Cardiac muscle cell (in vitro differentiated cells and primary cell): ENCODE data around the gene VPS13C. TPM values are rescaled to one million over a fixed set of nuclear protein-coding genes. Genes with fewer than 3 reads are reported as not detected.
A peak's percentile ranks its signal among the peaks of the same experiment; 100 is the strongest.

Experiments used
- DNase-seq, 2 donors: peaks; one replicate each; pipeline versions ENCODE4 v3.0.0 to v3.0.0-alpha.2; 2010 to 2017; ENCODE audit warnings: low read depth in 1 of 2, low spot score in 1 of 2
- H3K27ac ChIP-seq: fragments of 200-600 bp; sonication (generic); 2 replicates; pipeline ENCODE4 v1.5.1; 2016
- H3K27me3 ChIP-seq: fragments of 200-600 bp; sonication (generic); 2 replicates; pipeline ENCODE4 v1.6.0; 2016; ENCODE audit warnings: control low read depth
- H3K36me3 ChIP-seq: fragments of 200-600 bp; sonication (generic); 2 replicates; pipeline ENCODE4 v1.5.1; 2016; ENCODE audit warnings: control low read depth
- H3K4me1 ChIP-seq: fragments of 200-600 bp; sonication (generic); 2 replicates; pipeline ENCODE4 v1.8.1; 2017; ENCODE audit warnings: low read depth, mild to moderate bottlenecking, mixed run types
- H3K4me3 ChIP-seq: fragments of 200-600 bp; sonication (generic); 2 replicates; pipeline ENCODE4 v1.5.1; 2016; ENCODE audit warnings: mild to moderate bottlenecking
- H3K9me3 ChIP-seq: fragments of 200-600 bp; sonication (generic); 2 replicates; pipeline ENCODE4 v1.5.1; 2017; ENCODE audit warnings: low read depth, mild to moderate bottlenecking, control low read depth
- polyA plus RNA-seq: library from polyadenylated mRNA; unstranded; fragments of >200 nt; fragmentation: Nextera tagmentation; extraction: Ambion mirVana; gene quantifications from 2 replicates; pipeline ENCODE4 v1.2.1, GENCODE V29; 2016
- total RNA-seq: library from RNA; depleted of rRNA; stranded (reverse); fragments of >200 nt; gene quantifications from 2 replicates; pipeline ENCODE4 v1.2.3, GENCODE V29; 2016
- TF ChIP-seq, protein P1 (sequence below): IDR thresholded peaks from 2 replicates; pipeline ENCODE4 v1.5.1; 2012; ENCODE audit warnings: low read depth, mild to moderate bottlenecking, low read length

VPS13C gene
- total and polyA plus RNA-seq, 2 experiments from 2014 or later, result 4.5 to 31.8 TPM

DNA sequence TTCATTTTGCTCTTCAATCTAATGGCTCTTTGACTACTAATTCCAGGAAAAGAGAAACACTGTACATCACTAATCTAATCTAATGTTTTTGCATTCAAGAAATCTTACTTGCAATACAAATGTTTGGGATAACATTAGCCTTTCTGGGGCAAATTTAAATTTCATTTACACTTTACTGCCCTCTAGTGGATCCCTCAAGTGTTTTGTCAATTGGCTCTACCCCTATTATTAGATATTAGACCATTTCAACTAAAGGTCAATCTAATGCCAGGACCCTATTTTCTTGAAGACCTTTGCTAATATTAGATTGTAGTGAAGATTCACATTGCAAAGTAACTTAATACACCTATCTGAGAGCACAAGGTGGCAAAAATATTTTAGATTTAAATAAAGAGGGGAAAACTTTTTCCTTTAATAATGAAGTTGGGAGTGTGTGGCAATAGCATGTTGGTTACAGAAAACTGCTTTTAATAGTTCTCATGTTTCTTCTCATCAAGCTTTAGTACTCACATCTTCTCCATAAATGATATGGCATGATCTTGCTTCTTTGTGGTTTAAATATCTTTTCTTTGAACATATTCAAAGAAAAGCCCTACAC, 11.6 kb upstream of the VPS13C start:
- peak; percentile 53 to 69 for DNase-seq
- no peaks in the 10 kb centered on the region for H3K36me3 ChIP-seq
- TF ChIP-seq, protein P1, sequence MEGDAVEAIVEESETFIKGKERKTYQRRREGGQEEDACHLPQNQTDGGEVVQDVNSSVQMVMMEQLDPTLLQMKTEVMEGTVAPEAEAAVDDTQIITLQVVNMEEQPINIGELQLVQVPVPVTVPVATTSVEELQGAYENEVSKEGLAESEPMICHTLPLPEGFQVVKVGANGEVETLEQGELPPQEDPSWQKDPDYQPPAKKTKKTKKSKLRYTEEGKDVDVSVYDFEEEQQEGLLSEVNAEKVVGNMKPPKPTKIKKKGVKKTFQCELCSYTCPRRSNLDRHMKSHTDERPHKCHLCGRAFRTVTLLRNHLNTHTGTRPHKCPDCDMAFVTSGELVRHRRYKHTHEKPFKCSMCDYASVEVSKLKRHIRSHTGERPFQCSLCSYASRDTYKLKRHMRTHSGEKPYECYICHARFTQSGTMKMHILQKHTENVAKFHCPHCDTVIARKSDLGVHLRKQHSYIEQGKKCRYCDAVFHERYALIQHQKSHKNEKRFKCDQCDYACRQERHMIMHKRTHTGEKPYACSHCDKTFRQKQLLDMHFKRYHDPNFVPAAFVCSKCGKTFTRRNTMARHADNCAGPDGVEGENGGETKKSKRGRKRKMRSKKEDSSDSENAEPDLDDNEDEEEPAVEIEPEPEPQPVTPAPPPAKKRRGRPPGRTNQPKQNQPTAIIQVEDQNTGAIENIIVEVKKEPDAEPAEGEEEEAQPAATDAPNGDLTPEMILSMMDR, result peak; percentile 57
- H3K9me3 ChIP-seq, result no peaks in the 10 kb centered on the region
- peaks cover 40% of the 10 kb centered on the region for H3K27me3 ChIP-seq
- no peak overlapping the region for H3K4me3 ChIP-seq
- H3K4me1 ChIP-seq, result no peaks in the 10 kb centered on the region
- no peak overlapping the region for H3K27ac ChIP-seq

DNA sequence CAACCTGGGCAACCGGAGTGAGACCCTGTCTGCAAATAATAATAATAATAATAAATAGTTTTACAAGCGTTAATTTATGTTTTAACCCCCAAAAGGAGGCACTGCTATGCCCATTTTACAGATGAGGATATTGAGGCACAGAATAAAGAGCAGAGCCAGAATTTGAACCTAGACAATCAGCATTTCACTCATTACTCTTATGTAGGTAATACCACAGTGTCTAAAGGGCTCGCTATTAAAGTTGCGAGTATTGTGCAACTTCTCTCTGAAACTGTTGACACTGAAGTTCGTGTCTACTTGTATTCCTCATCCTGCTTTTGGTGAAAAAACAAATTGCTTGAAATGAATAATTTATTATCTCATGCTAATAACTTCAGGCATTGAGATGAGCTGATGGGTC, 9.3 kb upstream of the VPS13C start:
- Histone ChIP-seq H3K36me3 (no peaks in the 10 kb centered on the region), H3K4me1 (no peaks in the 10 kb centered on the region), H3K27me3 (peaks cover 63% of the 10 kb centered on the region), H3K9me3 (no peaks in the 10 kb centered on the region), H3K4me3 (no peak overlapping the region), H3K27ac (no peak overlapping the region)
- TF ChIP-seq, protein P1, result no peak
- no peak for DNase-seq

DNA sequence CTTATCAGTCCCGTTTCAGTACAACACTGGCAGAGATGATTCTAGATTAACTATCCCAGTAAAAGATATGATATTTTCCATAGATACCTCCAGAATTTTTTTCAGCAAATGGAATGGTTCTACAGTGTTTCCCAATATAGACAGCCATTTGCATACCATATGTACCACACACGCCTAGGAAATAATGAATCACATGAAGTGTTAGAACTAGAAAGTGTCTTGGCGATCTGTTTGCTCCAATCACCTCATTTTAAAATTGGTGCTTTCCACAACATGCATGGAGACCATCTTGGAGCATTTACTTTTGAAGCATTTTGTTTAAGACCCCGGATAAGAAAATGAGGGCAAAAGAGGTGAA, 8.5 kb upstream of the VPS13C start:
- H3K9me3 ChIP-seq, result no peaks in the 10 kb centered on the region
- H3K36me3 ChIP-seq, result no peaks in the 10 kb centered on the region
- DNase-seq, result peak in 1 of 2 donors; percentile 40
- H3K27me3 ChIP-seq, result peaks cover 70% of the 10 kb centered on the region
- H3K4me1 ChIP-seq, result no peaks in the 10 kb centered on the region
- TF ChIP-seq, protein P1, result no peak
- peak overlapping the region; percentile 20 for H3K4me3 ChIP-seq
- no peak overlapping the region for H3K27ac ChIP-seq

DNA sequence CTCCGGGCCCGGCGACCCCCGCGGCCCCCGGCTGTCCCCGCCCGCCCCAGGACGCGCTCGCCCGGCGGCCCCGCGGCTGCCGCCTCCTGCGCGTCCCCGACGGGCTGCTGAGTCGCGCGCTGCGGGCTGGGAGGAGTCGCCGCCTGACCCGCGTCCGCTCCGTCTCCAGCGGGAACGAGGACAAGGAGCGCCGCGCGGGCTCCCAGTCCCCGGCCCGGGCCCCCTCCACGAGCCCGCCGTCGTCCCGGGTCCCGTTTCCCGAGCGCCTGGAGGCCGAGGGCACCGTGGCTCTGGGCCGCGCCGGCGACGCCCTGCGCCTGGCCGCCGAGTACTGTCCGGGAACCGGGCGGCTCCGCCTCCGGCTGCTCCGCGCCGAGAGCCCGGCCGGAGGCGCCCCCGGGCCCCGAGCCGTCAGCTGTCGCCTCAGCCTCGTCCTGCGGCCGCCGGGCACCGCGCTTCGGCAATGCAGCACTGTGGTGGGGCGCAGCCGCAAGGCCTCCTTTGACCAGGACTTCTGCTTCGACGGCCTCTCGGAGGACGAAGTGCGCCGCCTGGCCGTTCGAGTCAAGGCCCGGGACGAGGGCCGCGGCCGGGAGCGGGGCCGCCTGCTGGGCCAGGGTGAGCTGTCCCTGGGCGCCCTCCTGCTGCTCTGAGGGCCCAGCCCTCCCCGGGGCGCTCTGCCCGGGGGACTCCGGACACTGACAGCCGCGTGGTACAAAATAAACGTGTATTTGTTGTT, 8.0 kb upstream of the VPS13C start:
- no peaks in the 10 kb centered on the region for H3K4me1 ChIP-seq
- peaks cover 76% of the 10 kb centered on the region for H3K27me3 ChIP-seq
- TF ChIP-seq, protein P1, result peak; percentile 12
- no peaks in the 10 kb centered on the region for H3K9me3 ChIP-seq
- DNase-seq, result peak; percentile 44 to 50
- H3K27ac ChIP-seq, result no peak overlapping the region
- H3K36me3 ChIP-seq, result no peaks in the 10 kb centered on the region
- H3K4me3 ChIP-seq, result peak overlapping the region; percentile 20

- TF ChIP-seq, protein P1, result no peak
- Histone ChIP-seq H3K27me3 (peaks cover 83% of the 10 kb centered on the region), H3K4me1 (no peaks in the 10 kb centered on the region), H3K27ac (no peak overlapping the region), H3K4me3 (peak overlapping the region; percentile 4), H3K36me3 (no peaks in the 10 kb centered on the region), H3K9me3 (no peaks in the 10 kb centered on the region)
- peak; percentile 17 to 21 for DNase-seq
Measured at GRCh38 chr15:62067448-62068044, 7.3 kb upstream of the VPS13C start.
